HCT116 (cell line): ENCODE data around the gene CTIF. TPM values are rescaled to one million over a fixed set of nuclear protein-coding genes. Genes with fewer than 3 reads are reported as not detected.

ENCODE experiments used
- ATAC-seq: fragments of 200-7000 bp; cut with Tn5 transposase; 2 replicates; pipeline ENCODE4 v1.9.1; 2020; ENCODE audit warnings: mild to moderate bottlenecking, moderate library complexity
- BruUV-seq: library from RNA; stranded (reverse); fragments of 400-500 nt; replicated peaks from 2 replicates; lab custom pipeline; 2021; lab: Mats Ljungman, UMichigan
- CTCF ChIA-PET: fragments of 300-600 bp; sonication (Branson Sonifier 250); formaldehyde crosslinking; loops from one replicate; lab custom pipeline; 2021; ENCODE audit warnings: antibody characterized with exemption; lab: Charles Lee
- POLR2A ChIA-PET: fragments of 300-600, 350-600 bp; sonication (Branson Sonifier 250); formaldehyde crosslinking; loops from one replicate; lab custom pipeline; 2021; ENCODE audit warnings: antibody characterized with exemption; lab: Charles Lee
- RAD21 ChIA-PET, 2 experiments: fragments of 300-600 bp; sonication (Branson Sonifier 250); formaldehyde crosslinking; loops; one replicate each; lab custom pipeline; 2023; ENCODE audit warnings: low total read pairs in 2 of 2; ENCODE audit not compliant: uncharacterized antibody in 2 of 2, unreplicated experiment in 2 of 2, low non-redundant PET in 1 of 2; lab: Charles Lee
- DNase-seq: peaks from one replicate; pipeline ENCODE4 v3.0.0-alpha.2; 2010; ENCODE audit warnings: low read depth, low spot score
- H2AFZ ChIP-seq: fragments of 200-600 bp; shearing (Covaris generic), sonication (generic); 2 replicates; pipeline ENCODE4 v1.6.1; 2017; ENCODE audit warnings: low read depth, mixed run types, mixed read lengths, antibody characterized with exemption, low read length; ENCODE audit not compliant: poor library complexity, severe bottlenecking
- H3K27ac ChIP-seq: 2 replicates; pipeline ENCODE4 v1.5.1; 2012; ENCODE audit warnings: low read depth, low read length
- H3K27me3 ChIP-seq: fragments of 200-600 bp; sonication (generic); 2 replicates; pipeline ENCODE4 v1.6.1; 2016; ENCODE audit warnings: mixed run types, low read length, mixed read lengths; ENCODE audit not compliant: insufficient read depth
- H3K36me3 ChIP-seq, 2 experiments: fragments of 200-500 bp in 1 of 2; fragments of 200-600 bp in 1 of 2; sonication (Bioruptor generic) in 1 of 2; sonication (generic) in 1 of 2; 2 replicates each; pipeline versions ENCODE4 v1.5.1 to v1.6.1; 2014 to 2016; ENCODE audit warnings: low read length in 2 of 2, inconsistent platforms in 1 of 2, mixed read lengths in 1 of 2, mixed run types in 1 of 2; ENCODE audit not compliant: insufficient read depth in 2 of 2, control insufficient read depth in 1 of 2
- H3K4me1 ChIP-seq, 2 experiments: fragments of 200-600 bp in 1 of 2; sonication (generic) in 1 of 2; 2 replicates each; pipeline versions ENCODE4 v1.5.1 to v1.6.1; 2012 to 2017; ENCODE audit warnings: low read length in 2 of 2, inconsistent platforms in 1 of 2, mild to moderate bottlenecking in 1 of 2, mixed read lengths in 1 of 2, mixed run types in 1 of 2, moderate library complexity in 1 of 2; ENCODE audit not compliant: insufficient read depth in 2 of 2, control insufficient read depth in 1 of 2
- H3K4me2 ChIP-seq: fragments of 200-600 bp; sonication (generic); 2 replicates; pipeline ENCODE4 v1.6.1; 2017; ENCODE audit warnings: mixed run types, low read length, mixed read lengths
- H3K4me3 ChIP-seq, 2 experiments: fragments of 200-600 bp in 1 of 2; sonication (generic) in 1 of 2; replicated peaks in 1 of 2; 2 replicates each; pipeline ENCODE4 v1.5.1; 2011 to 2016; ENCODE audit warnings: low read length in 2 of 2, control low read depth in 1 of 2, low read depth in 1 of 2, mild to moderate bottlenecking in 1 of 2, mixed read lengths in 1 of 2, mixed run types in 1 of 2
- H3K79me2 ChIP-seq: fragments of 200-600 bp; sonication (generic); 2 replicates; pipeline ENCODE4 v1.6.1; 2017; ENCODE audit warnings: mild to moderate bottlenecking, mixed run types, low read length, moderate library complexity, mixed read lengths; ENCODE audit not compliant: insufficient read depth
- H3K9ac ChIP-seq: fragments of 200-600 bp; sonication (generic); 2 replicates; pipeline ENCODE4 v1.6.1; 2016; ENCODE audit warnings: low read length, mixed read lengths
- H3K9me2 ChIP-seq: fragments of 200-600 bp; sonication (generic), shearing (Covaris generic); 2 replicates; pipeline ENCODE4 v1.6.1; 2017; ENCODE audit warnings: mixed run types, mild to moderate bottlenecking, moderate library complexity; ENCODE audit not compliant: insufficient read depth
- H3K9me3 ChIP-seq, 2 experiments: fragments of 200-500 bp in 1 of 2; fragments of 200-600 bp in 1 of 2; sonication (Bioruptor generic) in 1 of 2; sonication (generic) in 1 of 2; 2 replicates each; pipeline ENCODE4 v1.6.1; 2014 to 2017; ENCODE audit warnings: low read length in 2 of 2, mixed read lengths in 2 of 2, inconsistent platforms in 1 of 2, low read depth in 1 of 2, mild to moderate bottlenecking in 1 of 2, mixed run types in 1 of 2, moderate library complexity in 1 of 2; ENCODE audit not compliant: control insufficient read depth in 1 of 2, insufficient read depth in 1 of 2
- H4K20me1 ChIP-seq: fragments of 200-600 bp; sonication (generic), shearing (Covaris generic); 2 replicates; pipeline ENCODE4 v1.6.1; 2017; ENCODE audit warnings: mixed run types, mild to moderate bottlenecking, moderate library complexity; ENCODE audit not compliant: insufficient read depth
- ATF3 ChIP-seq: IDR thresholded peaks from 2 replicates; pipeline ENCODE4 v1.6.1; 2012
- CBX3 ChIP-seq: IDR thresholded peaks from 2 replicates; pipeline ENCODE4 v1.6.1; 2012; ENCODE audit warnings: low read depth
- POLR2AphosphoS5 ChIP-seq: IDR thresholded peaks from 2 replicates; pipeline ENCODE4 v1.6.1; 2011; ENCODE audit warnings: mild to moderate bottlenecking, low read depth, low read length, moderate library complexity
- SIN3A ChIP-seq: IDR thresholded peaks from 2 replicates; pipeline ENCODE4 v1.6.1; 2012; ENCODE audit warnings: low read depth
- SP1 ChIP-seq: IDR thresholded peaks from 2 replicates; pipeline ENCODE4 v1.6.1; 2012; ENCODE audit warnings: low read depth
- YY1 ChIP-seq: IDR thresholded peaks from 2 replicates; pipeline ENCODE4 v1.6.1; 2011; ENCODE audit warnings: low read length, low read depth, moderate library complexity, mild to moderate bottlenecking; ENCODE audit not compliant: insufficient replicate concordance; ENCODE audit errors: extremely low read depth
- ZFX ChIP-seq: fragments of 450-650 bp; IDR thresholded peaks from 2 replicates; pipeline ENCODE4 v1.6.1; 2017
- ZNF274 ChIP-seq: fragments of 200-500 bp; sonication (Bioruptor generic); IDR thresholded peaks from 2 replicates; pipeline ENCODE4 v1.6.1; 2014; ENCODE audit warnings: mild to moderate bottlenecking, low read depth, low read length, inconsistent platforms
- intact Hi-C: fragments of 100-400 bp; cut with micrococcal nuclease; formaldehyde crosslinking; loops from 2 replicates; pipeline ENCODE4 v1.10.0; 2022
- total RNA-seq: library from RNA; stranded (reverse); gene quantifications from one replicate; pipeline ENCODE4 v1.2.1, GENCODE V29; 2021; ENCODE audit not compliant: unreplicated experiment
- TF ChIP-seq, protein P1 (sequence below): IDR thresholded peaks from 2 replicates; pipeline ENCODE4 v1.6.1; 2012; ENCODE audit warnings: low read depth

The CTIF gene
- total RNA-seq, 1 experiment from 2014 or later, result 19.7 TPM

DNA sequence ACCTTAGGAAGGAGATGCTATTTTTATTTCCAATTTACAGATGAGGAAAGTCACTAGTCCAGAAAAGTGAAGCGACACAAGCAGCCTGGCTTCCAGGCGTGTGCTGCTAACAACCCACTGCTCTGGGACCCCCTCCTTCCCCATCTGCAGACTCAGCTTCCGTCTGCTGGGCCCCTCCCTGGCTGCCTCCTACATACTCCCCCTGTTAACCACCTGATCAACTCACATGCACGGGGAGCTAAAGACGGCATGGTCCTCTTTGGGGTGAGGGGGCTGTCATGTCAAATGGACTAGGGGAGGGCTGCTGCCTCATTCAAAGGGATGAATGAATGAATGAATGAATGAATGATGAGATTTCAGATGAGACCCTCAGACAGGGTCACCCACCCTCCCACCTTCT lies 184.2 kb downstream of the CTIF start:
- intact Hi-C loops, result no loop called here
- no peak overlapping the region for H3K9ac ChIP-seq

More for the DNA sequence above, 184.2 kb downstream of the CTIF start:
- ChIA-PET POLR2A (no interaction called here), CTCF (no interaction called here), RAD21 (no interaction called here)
- no peaks in the 10 kb centered on the region for H3K36me3 ChIP-seq
- H3K4me2 ChIP-seq, result no peak overlapping the region
- H3K79me2 ChIP-seq, result no peaks in the 10 kb centered on the region
- TF ChIP-seq SIN3A (no peak), YY1 (no peak), ATF3 (no peak), CBX3 (no peak), POLR2AphosphoS5 (no peak), SP1 (no peak), ZNF274 (no peak), ZFX (no peak)
- TF ChIP-seq, protein P1, sequence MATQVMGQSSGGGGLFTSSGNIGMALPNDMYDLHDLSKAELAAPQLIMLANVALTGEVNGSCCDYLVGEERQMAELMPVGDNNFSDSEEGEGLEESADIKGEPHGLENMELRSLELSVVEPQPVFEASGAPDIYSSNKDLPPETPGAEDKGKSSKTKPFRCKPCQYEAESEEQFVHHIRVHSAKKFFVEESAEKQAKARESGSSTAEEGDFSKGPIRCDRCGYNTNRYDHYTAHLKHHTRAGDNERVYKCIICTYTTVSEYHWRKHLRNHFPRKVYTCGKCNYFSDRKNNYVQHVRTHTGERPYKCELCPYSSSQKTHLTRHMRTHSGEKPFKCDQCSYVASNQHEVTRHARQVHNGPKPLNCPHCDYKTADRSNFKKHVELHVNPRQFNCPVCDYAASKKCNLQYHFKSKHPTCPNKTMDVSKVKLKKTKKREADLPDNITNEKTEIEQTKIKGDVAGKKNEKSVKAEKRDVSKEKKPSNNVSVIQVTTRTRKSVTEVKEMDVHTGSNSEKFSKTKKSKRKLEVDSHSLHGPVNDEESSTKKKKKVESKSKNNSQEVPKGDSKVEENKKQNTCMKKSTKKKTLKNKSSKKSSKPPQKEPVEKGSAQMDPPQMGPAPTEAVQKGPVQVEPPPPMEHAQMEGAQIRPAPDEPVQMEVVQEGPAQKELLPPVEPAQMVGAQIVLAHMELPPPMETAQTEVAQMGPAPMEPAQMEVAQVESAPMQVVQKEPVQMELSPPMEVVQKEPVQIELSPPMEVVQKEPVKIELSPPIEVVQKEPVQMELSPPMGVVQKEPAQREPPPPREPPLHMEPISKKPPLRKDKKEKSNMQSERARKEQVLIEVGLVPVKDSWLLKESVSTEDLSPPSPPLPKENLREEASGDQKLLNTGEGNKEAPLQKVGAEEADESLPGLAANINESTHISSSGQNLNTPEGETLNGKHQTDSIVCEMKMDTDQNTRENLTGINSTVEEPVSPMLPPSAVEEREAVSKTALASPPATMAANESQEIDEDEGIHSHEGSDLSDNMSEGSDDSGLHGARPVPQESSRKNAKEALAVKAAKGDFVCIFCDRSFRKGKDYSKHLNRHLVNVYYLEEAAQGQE, result no peak
- BruUV-seq, result no TSS peak
- no peaks in the 10 kb centered on the region for H3K27me3 ChIP-seq
- H3K4me1 ChIP-seq, result peaks cover 2 to 9% of the 10 kb centered on the region in 2 experiments; a peak in 1 of 4 replicates
- DNase-seq, result no peak
- ATAC-seq, result no peak
- no peak overlapping the region for H3K27ac ChIP-seq
- no peaks in the 10 kb centered on the region for H4K20me1 ChIP-seq
- H3K9me3 ChIP-seq, result no peaks in the 10 kb centered on the region; a peak in 1 of 4 replicates
- no peaks in the 10 kb centered on the region for H3K9me2 ChIP-seq
- H3K4me3 ChIP-seq, result no peak overlapping the region
- H2AFZ ChIP-seq, result no peak overlapping the region
